ENCODE data around the gene ATG9B.

Gene ATG9B

GRCh38 chr7:150970424-150970823 lies 53.9 kb downstream of the ATG9B start:
- Histone ChIP-seq H3K9me3 (ENCODE audit: control insufficient read depth, low read depth, low read length) (no peaks in the 10 kb centered on the region), H3K4me1 (ENCODE audit: control insufficient read depth, low read depth, low read length) (peaks cover 22% of the 10 kb centered on the region), H3K36me3 (ENCODE audit: control insufficient read depth, low read depth, low read length) (no peaks in the 10 kb centered on the region), H3K9ac (ENCODE audit: low read length) (no peak overlapping the region), H3K4me3 (ENCODE audit: low read length) (no peak overlapping the region), H3K27ac (ENCODE audit: low read length) (no peak overlapping the region), H3K27me3 (ENCODE audit: control insufficient read depth, insufficient read depth, low read length) (peaks cover 4% of the 10 kb centered on the region)

GRCh38 chr7:150969475-150969874 lies 54.8 kb downstream of the ATG9B start:
- Histone ChIP-seq H3K27ac (ENCODE audit: low read length) (no peak overlapping the region), H3K4me1 (ENCODE audit: control insufficient read depth, low read depth, low read length) (peaks cover 18% of the 10 kb centered on the region), H3K9ac (ENCODE audit: low read length) (no peak overlapping the region), H3K9me3 (ENCODE audit: control insufficient read depth, low read depth, low read length) (no peaks in the 10 kb centered on the region), H3K27me3 (ENCODE audit: control insufficient read depth, insufficient read depth, low read length) (no peaks in the 10 kb centered on the region), H3K36me3 (ENCODE audit: control insufficient read depth, low read depth, low read length) (no peaks in the 10 kb centered on the region), H3K4me3 (ENCODE audit: low read length) (no peak overlapping the region)

GRCh38 chr7:150968734-150969372 lies 55.4 kb downstream of the ATG9B start:
- Histone ChIP-seq H3K36me3 (ENCODE audit: control insufficient read depth, low read depth, low read length) (no peaks in the 10 kb centered on the region), H3K9me3 (ENCODE audit: control insufficient read depth, low read depth, low read length) (no peaks in the 10 kb centered on the region), H3K9ac (ENCODE audit: low read length) (no peak overlapping the region), H3K27ac (ENCODE audit: low read length) (no peak overlapping the region), H3K27me3 (ENCODE audit: control insufficient read depth, insufficient read depth, low read length) (no peaks in the 10 kb centered on the region), H3K4me3 (ENCODE audit: low read length) (no peak overlapping the region), H3K4me1 (ENCODE audit: control insufficient read depth, low read depth, low read length) (peaks cover 14% of the 10 kb centered on the region)

DNA sequence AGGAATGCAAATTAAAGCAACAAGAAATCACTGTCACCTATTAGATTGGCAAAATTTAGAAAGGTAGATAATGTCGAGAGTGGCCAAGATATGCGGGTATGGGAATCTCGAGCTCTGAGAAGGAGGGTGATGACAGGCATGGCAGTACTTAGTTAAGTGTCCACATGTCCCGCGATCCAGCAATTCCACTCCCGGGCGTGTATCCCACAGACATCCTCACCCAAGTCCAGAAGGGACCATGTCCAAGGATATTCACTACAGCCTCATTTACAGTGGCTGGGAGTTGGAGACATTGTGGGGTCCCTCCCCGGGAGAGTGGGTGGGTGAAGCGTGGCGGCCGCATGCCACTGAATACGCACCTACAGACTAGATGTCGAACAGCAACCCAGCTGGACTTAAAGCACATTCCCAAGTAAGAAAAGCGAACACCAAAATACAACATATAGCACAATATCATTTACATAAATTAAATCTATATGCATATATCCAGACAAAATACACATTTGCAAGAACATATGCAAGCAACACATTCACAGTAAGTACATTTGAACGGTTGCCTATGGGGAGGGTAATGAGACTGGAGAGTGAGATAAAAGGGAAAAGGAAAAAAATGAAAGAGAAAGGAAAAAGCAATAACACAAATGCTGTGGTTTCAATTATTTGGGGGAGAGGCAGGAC lies 56.1 kb downstream of the ATG9B start:
- no peak overlapping the region for H3K4me3 ChIP-seq (ENCODE audit: low read length)
- H3K36me3 ChIP-seq (ENCODE audit: control insufficient read depth, low read depth, low read length): no peaks in the 10 kb centered on the region
- H3K9me3 ChIP-seq (ENCODE audit: control insufficient read depth, low read depth, low read length): no peaks in the 10 kb centered on the region
- H3K27me3 ChIP-seq (ENCODE audit: control insufficient read depth, insufficient read depth, low read length): no peaks in the 10 kb centered on the region
- no peak overlapping the region for H3K27ac ChIP-seq (ENCODE audit: low read length)
- H3K9ac ChIP-seq (ENCODE audit: low read length): no peak overlapping the region
- peaks cover 12% of the 10 kb centered on the region for H3K4me1 ChIP-seq (ENCODE audit: control insufficient read depth, low read depth, low read length)

DNA sequence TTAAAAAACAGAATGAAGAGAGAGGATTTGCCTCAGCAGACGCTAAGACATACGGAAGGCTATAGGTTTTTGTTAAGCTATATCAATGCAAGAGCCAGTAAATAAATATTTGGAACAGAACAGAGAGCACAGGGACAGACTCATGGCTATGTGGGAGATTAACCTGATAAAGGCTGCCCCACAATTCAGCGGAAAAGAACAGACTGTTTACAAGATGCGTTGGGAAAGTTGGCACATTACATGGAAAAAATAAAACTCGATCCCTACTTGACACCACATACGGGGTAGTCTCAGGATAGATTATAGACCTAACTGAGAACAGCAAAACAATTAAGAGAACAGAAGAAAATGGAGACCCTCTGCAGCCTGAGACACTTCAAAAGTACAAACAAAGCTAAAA lies 56.9 kb downstream of the ATG9B start:
- Histone ChIP-seq H3K9ac (ENCODE audit: low read length) (no peak overlapping the region), H3K4me3 (ENCODE audit: low read length) (no peak overlapping the region), H3K27me3 (ENCODE audit: control insufficient read depth, insufficient read depth, low read length) (no peaks in the 10 kb centered on the region), H3K36me3 (ENCODE audit: control insufficient read depth, low read depth, low read length) (no peaks in the 10 kb centered on the region), H3K27ac (ENCODE audit: low read length) (no peak overlapping the region), H3K4me1 (ENCODE audit: control insufficient read depth, low read depth, low read length) (peaks cover 12% of the 10 kb centered on the region), H3K9me3 (ENCODE audit: control insufficient read depth, low read depth, low read length) (no peaks in the 10 kb centered on the region)

DNA sequence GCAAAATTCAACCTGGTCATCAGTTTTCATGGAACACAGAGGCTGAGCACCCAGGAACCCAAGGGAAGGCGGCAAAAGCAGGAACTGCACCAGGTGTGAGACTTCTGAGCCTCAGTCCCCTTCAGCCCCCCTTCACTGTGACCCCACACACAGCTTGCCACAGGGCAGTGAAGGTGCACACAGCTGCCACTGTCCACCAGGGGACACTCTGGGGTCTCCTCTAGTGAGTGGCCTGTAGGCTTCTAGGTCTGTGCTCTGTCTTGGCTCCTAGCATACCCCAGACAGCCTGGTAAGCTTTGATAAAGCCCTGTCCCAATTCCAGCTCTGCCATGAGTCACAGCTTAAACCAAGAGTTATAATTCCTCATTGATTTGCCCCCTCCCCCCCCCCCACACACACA lies 58.3 kb downstream of the ATG9B start:
- Histone ChIP-seq H3K4me1 (ENCODE audit: control insufficient read depth, low read depth, low read length) (peaks cover 12% of the 10 kb centered on the region), H3K9me3 (ENCODE audit: control insufficient read depth, low read depth, low read length) (no peaks in the 10 kb centered on the region), H3K36me3 (ENCODE audit: control insufficient read depth, low read depth, low read length) (no peaks in the 10 kb centered on the region), H3K4me3 (ENCODE audit: low read length) (no peak overlapping the region), H3K9ac (ENCODE audit: low read length) (no peak overlapping the region), H3K27me3 (ENCODE audit: control insufficient read depth, insufficient read depth, low read length) (no peaks in the 10 kb centered on the region), H3K27ac (ENCODE audit: low read length) (no peak overlapping the region)

GRCh38 chr7:150965273-150965830 lies 58.9 kb downstream of the ATG9B start:
- Histone ChIP-seq H3K4me1 (ENCODE audit: control insufficient read depth, low read depth, low read length) (peaks cover 12% of the 10 kb centered on the region), H3K9ac (ENCODE audit: low read length) (no peak overlapping the region), H3K27me3 (ENCODE audit: control insufficient read depth, insufficient read depth, low read length) (no peaks in the 10 kb centered on the region), H3K4me3 (ENCODE audit: low read length) (no peak overlapping the region), H3K27ac (ENCODE audit: low read length) (no peak overlapping the region), H3K36me3 (ENCODE audit: control insufficient read depth, low read depth, low read length) (no peaks in the 10 kb centered on the region), H3K9me3 (ENCODE audit: control insufficient read depth, low read depth, low read length) (no peaks in the 10 kb centered on the region)
